H1 (cell line): ENCODE measurements around the gene MAPK14. TPM values are rescaled to one million over a fixed set of nuclear protein-coding genes. Genes with fewer than 3 reads are reported as not detected.

Source experiments
- CTCF ChIA-PET: fragments of 300-600 bp; sonication (Branson Sonifier 250); formaldehyde crosslinking; loops from one replicate; lab custom pipeline; 2021; ENCODE audit not compliant: partially characterized antibody; lab: Charles Lee
- POLR2A ChIA-PET: fragments of 300-600 bp; sonication (Branson Sonifier 250); formaldehyde crosslinking; loops from one replicate; lab custom pipeline; 2021; ENCODE audit warnings: inconsistent platforms; ENCODE audit not compliant: partially characterized antibody; lab: Charles Lee
- DNase-seq, 2 experiments: peaks; one replicate each; pipeline versions ENCODE4 v3.0.0 to v3.0.0-alpha.2; 2010 to 2022; ENCODE audit warnings: low spot score in 2 of 2, low read depth in 1 of 2, mixed read lengths in 1 of 2
- FAIRE-seq: peaks from 2 replicates; lab custom pipeline; 2011; peaks lifted over from hg19 to GRCh38; lab: Jason Lieb, UNC
- H2AFZ ChIP-seq: 2 replicates; pipeline ENCODE4 v1.8.1; 2012; ENCODE audit warnings: low read length, inconsistent platforms
- H2AK5ac ChIP-seq: 2 replicates; pipeline ENCODE4 v1.6.1; 2013; ENCODE audit warnings: low read depth, low read length
- H2BK120ac ChIP-seq: replicated peaks from 2 replicates; pipeline ENCODE3; 2013; ENCODE audit warnings: low read depth, low read length, inconsistent platforms
- H2BK12ac ChIP-seq: 2 replicates; pipeline ENCODE4 v1.6.1; 2013; ENCODE audit warnings: low read depth, low read length
- H2BK15ac ChIP-seq: 2 replicates; pipeline ENCODE4 v1.6.1; 2013; ENCODE audit warnings: low read length
- H2BK20ac ChIP-seq: 2 replicates; pipeline ENCODE4 v1.6.1; 2013; ENCODE audit warnings: low read length
- H2BK5ac ChIP-seq: 2 replicates; pipeline ENCODE4 v1.6.1; 2013; ENCODE audit warnings: low read depth, low read length
- H3K14ac ChIP-seq: 2 replicates; pipeline ENCODE4 v1.6.1; 2013; ENCODE audit warnings: inconsistent platforms; ENCODE audit not compliant: insufficient read length
- H3K18ac ChIP-seq: 2 replicates; pipeline ENCODE4 v1.6.1; 2013; ENCODE audit warnings: low read length; ENCODE audit errors: extremely low read depth
- H3K23ac ChIP-seq: 2 replicates; pipeline ENCODE4 v1.6.1; 2013; ENCODE audit warnings: inconsistent platforms; ENCODE audit not compliant: insufficient read length
- H3K23me2 ChIP-seq: 2 replicates; pipeline ENCODE4 v1.6.1; 2013; ENCODE audit warnings: low read depth, low read length
- H3K27ac ChIP-seq: 2 replicates; pipeline ENCODE4 v1.6.1; 2011; ENCODE audit warnings: low read depth, low read length, inconsistent platforms
- H3K27me3 ChIP-seq, 4 experiments: replicated peaks in 1 of 4; 1 replicate in 1 of 4; 2 replicates in 3 of 4; pipeline versions ENCODE4 v1.6.1 to v1.8.1; 2011 to 2013; ENCODE audit warnings: low read length in 3 of 4, mild to moderate bottlenecking in 3 of 4, inconsistent platforms in 2 of 4, mixed read lengths in 2 of 4, moderate library complexity in 1 of 4; ENCODE audit not compliant: control insufficient read depth in 3 of 4, insufficient read depth in 3 of 4; ENCODE audit errors: extremely low read depth in 1 of 4
- H3K36me3 ChIP-seq, 4 experiments: 2 replicates each; pipeline versions ENCODE4 v1.6.1 to v1.8.1; 2011 to 2013; ENCODE audit warnings: mild to moderate bottlenecking in 4 of 4, low read length in 3 of 4, moderate library complexity in 2 of 4, control low read depth in 1 of 4, inconsistent platforms in 1 of 4; ENCODE audit not compliant: insufficient read depth in 4 of 4, control insufficient read depth in 2 of 4
- H3K4ac ChIP-seq: replicated peaks from 2 replicates; pipeline ENCODE3; 2013; ENCODE audit warnings: low read length, low read depth, mixed read lengths, inconsistent platforms; ENCODE audit not compliant: insufficient read length
- H3K4me1 ChIP-seq, 4 experiments: replicated peaks in 1 of 4; 1 replicate in 1 of 4; 2 replicates in 3 of 4; pipeline versions ENCODE4 v1.6.1 to v1.8.1; 2011 to 2013; ENCODE audit warnings: low read length in 3 of 4, inconsistent platforms in 2 of 4, mixed read lengths in 1 of 4; ENCODE audit not compliant: insufficient read depth in 4 of 4, control insufficient read depth in 3 of 4
- H3K4me2 ChIP-seq, 2 experiments: 2 replicates each; pipeline versions ENCODE4 v1.6.1 to v1.8.1; 2011 to 2013; ENCODE audit warnings: low read depth in 2 of 2, low read length in 2 of 2, control low read depth in 1 of 2, inconsistent platforms in 1 of 2, mild to moderate bottlenecking in 1 of 2; ENCODE audit not compliant: insufficient read depth in 1 of 2
- H3K4me3 ChIP-seq, 4 experiments: fragments of 200-600, 300-600 bp in 1 of 4; sonication (generic), shearing (Covaris generic), sonication (Bioruptor Twin) in 1 of 4; 2 replicates each; pipeline versions ENCODE4 v1.5.1 to v1.8.1; 2011 to 2016; ENCODE audit warnings: low read length in 4 of 4, low read depth in 3 of 4, control low read depth in 2 of 4, inconsistent platforms in 2 of 4, mild to moderate bottlenecking in 2 of 4, mixed read lengths in 1 of 4, moderate library complexity in 1 of 4; ENCODE audit not compliant: insufficient read depth in 2 of 4; ENCODE audit errors: extremely low read depth in 1 of 4
- H3K56ac ChIP-seq: replicated peaks from 2 replicates; pipeline ENCODE3; 2013; ENCODE audit warnings: low read depth, mild to moderate bottlenecking, mixed read lengths, low read length, inconsistent platforms; ENCODE audit not compliant: insufficient read length
- H3K79me1 ChIP-seq: 2 replicates; pipeline ENCODE4 v1.6.1; 2013; ENCODE audit warnings: low read depth, low read length, control low read depth
- H3K79me2 ChIP-seq, 2 experiments: 2 replicates each; pipeline versions ENCODE4 v1.6.1 to v1.8.1; 2012 to 2013; ENCODE audit warnings: low read length in 2 of 2, mild to moderate bottlenecking in 2 of 2, inconsistent platforms in 1 of 2; ENCODE audit not compliant: insufficient read depth in 2 of 2, control insufficient read depth in 1 of 2
- H3K9ac ChIP-seq, 4 experiments: replicated peaks in 1 of 4; 1 replicate in 1 of 4; 2 replicates in 3 of 4; pipeline versions ENCODE4 v1.6.1 to v1.8.1; 2011 to 2013; ENCODE audit warnings: low read depth in 3 of 4, low read length in 3 of 4, control low read depth in 2 of 4, mild to moderate bottlenecking in 2 of 4, moderate library complexity in 2 of 4, inconsistent platforms in 1 of 4; ENCODE audit errors: extremely low read depth in 1 of 4
- H3K9me3 ChIP-seq, 2 experiments: 2 replicates each; pipeline versions ENCODE4 v1.6.1 to v1.8.1; 2012 to 2013; ENCODE audit warnings: mild to moderate bottlenecking in 2 of 2, moderate library complexity in 2 of 2, control low read depth in 1 of 2, inconsistent platforms in 1 of 2, low read depth in 1 of 2, low read length in 1 of 2, mixed read lengths in 1 of 2; ENCODE audit not compliant: insufficient read depth in 2 of 2
- H4K20me1 ChIP-seq, 2 experiments: replicated peaks in 1 of 2; 2 replicates each; pipeline versions ENCODE3 to v1.8.1; 2011 to 2013; ENCODE audit warnings: inconsistent platforms in 2 of 2, low read length in 2 of 2, mild to moderate bottlenecking in 1 of 2; ENCODE audit not compliant: insufficient read depth in 2 of 2, control insufficient read depth in 1 of 2
- H4K5ac ChIP-seq: 2 replicates; pipeline ENCODE4 v1.6.1; 2013; ENCODE audit warnings: low read length, low read depth, mixed read lengths, inconsistent platforms; ENCODE audit not compliant: insufficient read length
- H4K8ac ChIP-seq: 2 replicates; pipeline ENCODE4 v1.8.0; 2013; ENCODE audit warnings: mild to moderate bottlenecking, moderate library complexity, low read length, inconsistent platforms; ENCODE audit not compliant: insufficient read depth; ENCODE audit errors: extremely low read depth
- H4K91ac ChIP-seq: replicated peaks from 2 replicates; pipeline ENCODE3; 2013; ENCODE audit warnings: low read length, mixed read lengths, inconsistent platforms; ENCODE audit not compliant: insufficient read length
- ASH2L ChIP-seq: fragments of 200-600, 300-600 bp; sonication (generic); IDR thresholded peaks from one replicate; pipeline ENCODE4 v1.7.1; 2017; ENCODE audit warnings: low read length
- CBX8 ChIP-seq: fragments of 300-800, 300-1000 bp; sonication (generic); IDR thresholded peaks from 2 replicates; pipeline ENCODE4 v1.7.1; 2016; ENCODE audit warnings: low read depth, low read length, borderline replicate concordance
- CEBPB ChIP-seq: IDR thresholded peaks from 2 replicates; pipeline ENCODE4 v1.6.1; 2012; ENCODE audit warnings: low read depth, low read length
- E2F6 ChIP-seq: IDR thresholded peaks from 2 replicates; pipeline ENCODE4 v1.6.1; 2012; ENCODE audit warnings: inconsistent platforms
- EP300 ChIP-seq, 2 experiments: IDR thresholded peaks; 1 replicate in 1 of 2; 2 replicates in 1 of 2; pipeline ENCODE4 v1.6.1; 2011 to 2012; ENCODE audit warnings: low read depth in 2 of 2, low read length in 2 of 2, mild to moderate bottlenecking in 2 of 2, borderline replicate concordance in 1 of 2, inconsistent platforms in 1 of 2, moderate library complexity in 1 of 2
- HDAC2 ChIP-seq, 2 experiments: fragments of 300-600 bp in 1 of 2; sonication (generic) in 1 of 2; IDR thresholded peaks; 2 replicates each; pipeline ENCODE4 v1.6.1; 2011 to 2012; ENCODE audit warnings: low read depth in 2 of 2, low read length in 2 of 2, mild to moderate bottlenecking in 2 of 2, moderate library complexity in 2 of 2, borderline replicate concordance in 1 of 2, inconsistent platforms in 1 of 2
- SP2 ChIP-seq: IDR thresholded peaks from 2 replicates; pipeline ENCODE4 v1.6.1; 2012; ENCODE audit warnings: mild to moderate bottlenecking, low read length, inconsistent platforms
- SP4 ChIP-seq: IDR thresholded peaks from 2 replicates; pipeline ENCODE4 v1.6.1; 2012; ENCODE audit warnings: low read length, inconsistent platforms
- TCF12 ChIP-seq: IDR thresholded peaks from 2 replicates; pipeline ENCODE4 v1.6.1; 2011; ENCODE audit warnings: low read depth, mild to moderate bottlenecking, low read length
- polyA plus RNA-seq, 7 experiments: library from polyadenylated mRNA; depleted of rRNA in 3 of 7; stranded (reverse) in 5 of 7; unstranded in 2 of 7; fragments of >200 nt in 5 of 7; fragments of 200-250 nt in 2 of 7; gene quantifications; 1 replicate in 5 of 7; 2 replicates in 1 of 7; 4 replicates in 1 of 7; pipeline versions ENCODE4 v1.2.1 to v1.2.3, GENCODE V29; 2011 to 2013; ENCODE audit warnings: missing spikeins in 2 of 7, mixed read lengths in 2 of 7
- total RNA-seq: library from RNA; stranded (reverse); fragmentation: NEBNext Ultra II Directional; extraction: Animal tissue kit (Norgen Biotek cat#: 25700); gene quantifications from 2 replicates; pipeline ENCODE4 v1.2.1, GENCODE V29; 2021

Gene MAPK14
- total and polyA plus RNA-seq, 2 of the 8 experiments (the other 6 are each of a cell fraction or from before 2014, with no cell fraction given), result 18.1 to 39.3 TPM

GRCh38 chr6:36073587-36073986, 46.0 kb downstream of the MAPK14 start:
- Histone ChIP-seq H2BK12ac (no peak overlapping the region), H3K23me2 (no peaks in the 10 kb centered on the region)
- CTCF ChIA-PET, result interaction anchor here (0.7 to 1.9 kb wide), 6 partner anchors 12 to 48 kb away, joined by 4 to 13 read pairs (median 5); no protein-coding TSS in a partner anchor
- no peak for TF ChIP-seq HDAC2 (IDR thresholded peaks at IDR 0.05; ENCODE audit: borderline replicate concordance in 1 of 2, low read depth in 2 of 2, low read length in 2 of 2)
- TF ChIP-seq TCF12, result no peak
- no peak for TF ChIP-seq ASH2L
- no peak for TF ChIP-seq EP300 (IDR thresholded peaks at IDR 0.05; ENCODE audit: borderline replicate concordance in 1 of 2, low read depth in 2 of 2, low read length in 2 of 2)
- TF ChIP-seq CBX8, result no peak
- no peak for TF ChIP-seq E2F6
- TF ChIP-seq SP4, result no peak
- no peak for TF ChIP-seq CEBPB
- TF ChIP-seq SP2, result no peak

More at GRCh38 chr6:36073587-36073986, 46.0 kb downstream of the MAPK14 start:
- Histone ChIP-seq H3K18ac (no peak overlapping the region), H2BK20ac (no peak overlapping the region), H3K56ac (peak overlapping the region; percentile 28), H3K79me2 (peaks cover 0 to 4% of the 10 kb centered on the region in 2 experiments; a peak in 2 of 4 replicates), H2BK120ac (no peak overlapping the region), H3K4ac (no peak overlapping the region), H3K4me2 (no peak overlapping the region), H3K79me1 (no peaks in the 10 kb centered on the region), H3K23ac (no peak overlapping the region), H3K14ac (no peak overlapping the region), H4K91ac (no peak overlapping the region), H3K4me1 (no peaks in the 10 kb centered on the region), H3K9me3 (no peaks in the 10 kb centered on the region), H2AFZ (no peak overlapping the region), H3K4me3 (no peak overlapping the region), H3K36me3 (peaks cover 0 to 2% (median 2%) of the 10 kb centered on the region in 4 experiments; a peak in 3 of 8 replicates), H4K8ac (no peak overlapping the region), H2BK5ac (no peak overlapping the region), H2AK5ac (no peak overlapping the region), H3K27me3 (no peaks in the 10 kb centered on the region), H2BK15ac (no peak overlapping the region), H4K20me1 (no peaks in the 10 kb centered on the region), H3K27ac (no peak overlapping the region), H3K9ac (no peak overlapping the region), H4K5ac (no peak overlapping the region)
- FAIRE-seq, result no peak
- POLR2A ChIA-PET, result no interaction called here
- DNase-seq, result no peak
